ENCODE measurements around the gene KLF2. TPM values are rescaled to one million over a fixed set of nuclear protein-coding genes. Genes with fewer than 3 reads are reported as not detected.

The KLF2 gene
- total RNA-seq, 4 donors from 2014 or later: 4.2 to 11.4 (median 8.0) TPM

- DNase-seq: no peak
- TF ChIP-seq CTCF (IDR thresholded peaks at IDR 0.05): no peak
- TF ChIP-seq POLR2A (IDR thresholded peaks at IDR 0.05): no peak
- Histone ChIP-seq H3K4me1 (peaks cover 10 to 29% (median 11%) of the 10 kb centered on the region in 3 donors), H3K36me3 (peaks cover 0 to 4% (median 0%) of the 10 kb centered on the region in 3 donors), H3K4me3 (no peak overlapping the region), H3K9me3 (no peaks in the 10 kb centered on the region), H3K27ac (no peak overlapping the region), H3K27me3 (peaks cover 0 to 16% (median 0%) of the 10 kb centered on the region in 4 donors)
- WGBS, 2 donors: 91 to 100% methylated on average over 2 to 3 of the region's 3 CpGs
- intact Hi-C loops (cut with DNase I): no loop called here
These were observed 3.6 kb upstream of the KLF2 start for GRCh38 chr19:16320987-16321386.

- H3K36me3 ChIP-seq: peaks cover 0 to 22% (median 0%) of the 10 kb centered on the region in 3 donors
- TF ChIP-seq POLR2A (IDR thresholded peaks at IDR 0.05) (no peak), CTCF (IDR thresholded peaks at IDR 0.05) (peak in 2 of 6 experiments; percentile 9 to 23)
- no peak for DNase-seq
- peaks cover 17 to 59% (median 21%) of the 10 kb centered on the region in 3 donors for H3K4me1 ChIP-seq
- H3K4me3 ChIP-seq: peak overlapping the region; percentile 57 to 91 (median 78)
- H3K27me3 ChIP-seq: peaks cover 0 to 16% (median 0%) of the 10 kb centered on the region in 4 donors
- H3K9me3 ChIP-seq: no peaks in the 10 kb centered on the region
- no CpG with 5 or more reads among the region's 52 CpGs for WGBS, 2 donors
- peak overlapping the region; percentile 89 to 96 (median 94) for H3K27ac ChIP-seq
- intact Hi-C loops (cut with DNase I): no loop called here
These were observed 518 bp downstream of the KLF2 start for GRCh38 chr19:16325161-16325527.

GRCh38 chr19:16325641-16326400, 1.2 kb downstream of the KLF2 start:
- Histone ChIP-seq H3K4me3 (peak overlapping the region; percentile 57 to 91 (median 78)), H3K36me3 (peaks cover 0 to 22% (median 0%) of the 10 kb centered on the region in 3 donors), H3K9me3 (no peaks in the 10 kb centered on the region), H3K27me3 (peaks cover 0 to 16% (median 0%) of the 10 kb centered on the region in 4 donors), H3K27ac (peak overlapping the region; percentile 89 to 96 (median 94)), H3K4me1 (peaks cover 21 to 66% (median 24%) of the 10 kb centered on the region in 3 donors)
- TF ChIP-seq POLR2A (IDR thresholded peaks at IDR 0.05): peak in 2 of 4 donors; percentile 8 to 12
- TF ChIP-seq CTCF (IDR thresholded peaks at IDR 0.05): peak in 1 of 6 experiments; percentile 4
- no peak for DNase-seq
- intact Hi-C loops (cut with DNase I): no loop called here
- WGBS, 2 donors: 29 to 48% methylated on average over 5 to 16 of the region's 82 CpGs

- H3K9me3 ChIP-seq: no peaks in the 10 kb centered on the region
- peak overlapping the region; percentile 89 to 96 (median 94) for H3K27ac ChIP-seq
- WGBS, 2 donors: 55 to 72% methylated on average over 7 to 20 of the region's 58 CpGs
- H3K4me1 ChIP-seq: peaks cover 23 to 70% (median 26%) of the 10 kb centered on the region in 3 donors
- peaks cover 0 to 16% (median 0%) of the 10 kb centered on the region in 4 donors for H3K27me3 ChIP-seq
- H3K36me3 ChIP-seq: peaks cover 0 to 22% (median 0%) of the 10 kb centered on the region in 3 donors
- TF ChIP-seq CTCF (IDR thresholded peaks at IDR 0.05) (no peak), POLR2A (IDR thresholded peaks at IDR 0.05) (peak in 1 of 4 donors; percentile 10)
- no peak for DNase-seq
- intact Hi-C loops (cut with DNase I): no loop called here
- H3K4me3 ChIP-seq: peak overlapping the region; percentile 57 to 91 (median 78)
These were observed 2.0 kb downstream of the KLF2 start for GRCh38 chr19:16326401-16327168.

GRCh38 chr19:16327169-16327475, 2.5 kb downstream of the KLF2 start:
- intact Hi-C loops (cut with DNase I): no loop called here
- no peak for DNase-seq
- Histone ChIP-seq H3K9me3 (no peaks in the 10 kb centered on the region), H3K4me3 (peak overlapping the region; percentile 57 to 91 (median 78)), H3K27ac (peak overlapping the region; percentile 89 to 96 (median 94)), H3K36me3 (peaks cover 0 to 22% (median 0%) of the 10 kb centered on the region in 3 donors), H3K4me1 (peaks cover 23 to 70% (median 26%) of the 10 kb centered on the region in 3 donors), H3K27me3 (peaks cover 0 to 16% (median 0%) of the 10 kb centered on the region in 4 donors)
- TF ChIP-seq POLR2A (IDR thresholded peaks at IDR 0.05): no peak
- no peak for TF ChIP-seq CTCF (IDR thresholded peaks at IDR 0.05)
- WGBS, 2 donors: 53 to 64% methylated on average over 10 to 14 of the region's 14 CpGs

Data from esophagus squamous epithelium (tissue), 5 donors.